Endothelial cell of umbilical vein (primary cell): ENCODE measurements around the gene BCAS3. TPM values are rescaled to one million over a fixed set of nuclear protein-coding genes. Genes with fewer than 3 reads are reported as not detected.

ENCODE experiments used
- BruUV-seq: library from RNA; stranded (reverse); fragments of 400-500 nt; replicated peaks from 2 replicates; lab custom pipeline; 2021; lab: Mats Ljungman, UMichigan
- CTCF ChIA-PET: fragments of 300-600, 350-600 bp; sonication (Branson Sonifier 250); formaldehyde crosslinking; loops from one replicate; lab custom pipeline; 2021; ENCODE audit warnings: antibody characterized with exemption, inconsistent platforms; lab: Charles Lee
- POLR2A ChIA-PET: fragments of 300-600, 350-600 bp; sonication (Branson Sonifier 250); formaldehyde crosslinking; loops from one replicate; lab custom pipeline; 2021; ENCODE audit warnings: antibody characterized with exemption, inconsistent platforms; lab: Charles Lee
- DNase-seq: peaks from one replicate; pipeline ENCODE4 v3.0.0-alpha.2; 2011; ENCODE audit warnings: low read depth, low spot score
- FAIRE-seq: peaks from 2 replicates; lab custom pipeline; 2011; peaks lifted over from hg19 to GRCh38; lab: Jason Lieb, UNC
- H2AFZ ChIP-seq: 2 replicates; pipeline ENCODE4 v1.6.0; 2012; ENCODE audit warnings: low read depth, low read length, control low read depth, inconsistent platforms
- H3K27ac ChIP-seq: 2 replicates; pipeline ENCODE4 v1.5.1; 2011; ENCODE audit warnings: low read depth, mild to moderate bottlenecking, control low read depth, low read length, moderate library complexity; ENCODE audit not compliant: insufficient read depth
- H3K27me3 ChIP-seq, 2 experiments: 2 replicates each; pipeline versions ENCODE4 v1.6.0 to v1.6.1; 2011; ENCODE audit warnings: low read length in 2 of 2, mixed read lengths in 1 of 2; ENCODE audit not compliant: control insufficient read depth in 2 of 2, insufficient read depth in 2 of 2
- H3K36me3 ChIP-seq, 2 experiments: 2 replicates in 1 of 2; 3 replicates in 1 of 2; pipeline ENCODE4 v1.5.1; 2011; ENCODE audit warnings: low read length in 2 of 2, mild to moderate bottlenecking in 1 of 2, moderate library complexity in 1 of 2; ENCODE audit not compliant: control insufficient read depth in 2 of 2, insufficient read depth in 2 of 2; ENCODE audit errors: extremely low read depth in 1 of 2
- H3K4me1 ChIP-seq: 3 replicates; pipeline ENCODE4 v1.5.1; 2011; ENCODE audit warnings: mild to moderate bottlenecking, low read length; ENCODE audit not compliant: control insufficient read depth, insufficient read depth; ENCODE audit errors: extremely low read depth
- H3K4me2 ChIP-seq: 2 replicates; pipeline ENCODE4 v1.6.1; 2011; ENCODE audit warnings: low read length, control low read depth, mixed read lengths; ENCODE audit not compliant: insufficient read depth
- H3K4me3 ChIP-seq, 3 experiments: fragments of 200-600 bp in 1 of 3; sonication (generic), shearing (Covaris generic) in 1 of 3; replicated peaks in 1 of 3; 2 replicates each; pipeline ENCODE4 v1.5.1; 2011 to 2016; ENCODE audit warnings: control low read depth in 3 of 3, low read length in 3 of 3, mild to moderate bottlenecking in 2 of 3, inconsistent platforms in 1 of 3, low read depth in 1 of 3, moderate library complexity in 1 of 3; ENCODE audit not compliant: insufficient read depth in 1 of 3
- H3K79me2 ChIP-seq: 2 replicates; pipeline ENCODE4 v1.6.0; 2012; ENCODE audit warnings: low read length, inconsistent platforms; ENCODE audit not compliant: control insufficient read depth, insufficient read depth
- H3K9ac ChIP-seq: replicated peaks from 2 replicates; pipeline ENCODE3; 2011; ENCODE audit warnings: low read length, control low read depth; ENCODE audit not compliant: insufficient read depth; ENCODE audit errors: extremely low read depth
- H3K9me1 ChIP-seq: replicated peaks from 3 replicates; pipeline ENCODE4 v1.6.0; 2011; ENCODE audit warnings: mild to moderate bottlenecking, low read length; ENCODE audit not compliant: control insufficient read depth, insufficient read depth; ENCODE audit errors: extremely low read depth
- H3K9me3 ChIP-seq: replicated peaks from 2 replicates; pipeline ENCODE4 v1.5.1; 2012; ENCODE audit warnings: low read length, inconsistent platforms; ENCODE audit not compliant: control insufficient read depth, insufficient read depth
- H4K20me1 ChIP-seq: replicated peaks from 2 replicates; pipeline ENCODE3; 2011; ENCODE audit warnings: mild to moderate bottlenecking, low read length; ENCODE audit not compliant: control insufficient read depth, insufficient read depth; ENCODE audit errors: extremely low read depth
- EZH2 ChIP-seq: IDR thresholded peaks from 2 replicates; pipeline ENCODE4 v1.6.1; 2012; ENCODE audit warnings: borderline replicate concordance, low read depth, mild to moderate bottlenecking, moderate library complexity, low read length, inconsistent platforms; ENCODE audit not compliant: severe bottlenecking
- FOS ChIP-seq: IDR thresholded peaks from 2 replicates; pipeline ENCODE4 v1.6.1; 2011; ENCODE audit warnings: mild to moderate bottlenecking, low read length, moderate library complexity, borderline replicate concordance; ENCODE audit not compliant: insufficient read depth
- GATA2 ChIP-seq: IDR thresholded peaks from 2 replicates; pipeline ENCODE4 v1.7.0; 2011; ENCODE audit warnings: low read depth, mild to moderate bottlenecking, moderate library complexity, mixed read lengths, low read length; ENCODE audit not compliant: insufficient read length, insufficient read depth
- JUN ChIP-seq: IDR thresholded peaks from 2 replicates; pipeline ENCODE4 v1.6.1; 2011; ENCODE audit warnings: borderline replicate concordance, low read depth; ENCODE audit not compliant: insufficient read length, insufficient read depth
- MYC ChIP-seq: IDR thresholded peaks from one replicate; pipeline ENCODE4 v1.6.1; 2011; ENCODE audit warnings: mild to moderate bottlenecking, low read depth, low read length
- POLR2A ChIP-seq: IDR thresholded peaks from 2 replicates; pipeline ENCODE4 v1.6.1; 2012; ENCODE audit warnings: low read depth, mild to moderate bottlenecking, control low read depth, low read length
- POLR2AphosphoS5 ChIP-seq: IDR thresholded peaks from 2 replicates; pipeline ENCODE4 v1.6.1; 2012; ENCODE audit warnings: low read depth, mild to moderate bottlenecking, control low read depth, low read length, moderate library complexity; ENCODE audit not compliant: insufficient read depth
- dilution Hi-C: fragments of 300-500 bp; cut with MboI; formaldehyde crosslinking; loops from one replicate; pipeline ENCODE4 v1.15.0; 2019; ENCODE audit warnings: low sequenced_read_pairs; ENCODE audit not compliant: extremely low pct_ligation_motif_present
- intact Hi-C: fragments of 100-400 bp; cut with micrococcal nuclease; formaldehyde crosslinking; loops from one replicate; pipeline ENCODE4 v1.10.0; 2022
- polyA plus RNA-seq, 4 experiments: library from polyadenylated mRNA; depleted of rRNA in 3 of 4; stranded (reverse) in 3 of 4; unstranded in 1 of 4; fragments of >200 nt; gene quantifications; 2 replicates each; pipeline versions ENCODE4 v1.2.1 to v1.2.3, GENCODE V29; 2011 to 2012; ENCODE audit warnings: missing spikeins in 1 of 4
- total RNA-seq: library from RNA; stranded (reverse); gene quantifications from 2 replicates; pipeline ENCODE4 v1.2.3, GENCODE V29; 2021
- TF ChIP-seq, protein P1 (sequence below), 2 donors: IDR thresholded peaks; 1 replicate in 1 of 2; 2 replicates in 1 of 2; pipeline ENCODE4 v1.5.1; 2011; ENCODE audit warnings: low read length in 2 of 2, mild to moderate bottlenecking in 2 of 2, moderate library complexity in 2 of 2, control low read depth in 1 of 2, inconsistent platforms in 1 of 2, low read depth in 1 of 2; ENCODE audit not compliant: insufficient read depth in 1 of 2; ENCODE audit errors: extremely low read depth in 1 of 2
- TF ChIP-seq, protein P2 (sequence below): IDR thresholded peaks from 2 replicates; pipeline ENCODE4 v1.6.1; 2011; ENCODE audit not compliant: insufficient read depth, insufficient read length

Gene BCAS3
- total and polyA plus RNA-seq, 2 donors (not counting 3 experiments of a cell fraction or from before 2014, with no cell fraction given) = 8.2 to 16.0 TPM

DNA sequence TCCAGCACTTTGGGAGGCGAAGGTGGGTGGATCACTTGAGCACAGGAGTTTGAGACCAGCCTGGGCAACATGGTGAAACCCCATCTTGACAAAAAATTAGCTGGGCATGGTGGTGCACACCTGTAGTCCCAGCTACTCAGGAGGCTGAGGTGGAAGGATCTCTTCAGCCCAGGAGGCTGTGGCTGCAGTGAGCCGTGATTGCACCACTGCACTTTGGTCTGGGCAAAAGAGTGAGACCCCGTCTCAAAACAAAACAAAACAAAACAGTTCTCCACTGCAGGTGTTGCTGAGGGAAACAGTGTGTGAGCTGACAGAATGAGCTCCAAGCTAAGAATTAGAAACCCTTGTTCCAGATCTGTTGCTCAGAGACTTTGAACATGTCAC is 686.8 kb downstream of the BCAS3 start:
- H3K4me1 ChIP-seq = no peaks in the 10 kb centered on the region
- no peak overlapping the region for H3K9ac ChIP-seq
- H3K36me3 ChIP-seq = no peaks in the 10 kb centered on the region
- peaks cover 4 to 15% of the 10 kb centered on the region in 2 experiments for H3K27me3 ChIP-seq
- no peak overlapping the region for H3K4me3 ChIP-seq
- no peaks in the 10 kb centered on the region for H3K9me3 ChIP-seq
- intact Hi-C loops = no loop called here
- BruUV-seq = no TSS peak
- ChIA-PET POLR2A (no interaction called here), CTCF (interaction anchor here (1.5 kb wide), 1 partner anchor 15 kb away, joined by 3 read pairs; no protein-coding TSS in a partner anchor)
- H2AFZ ChIP-seq = no peak overlapping the region
- no peak overlapping the region for H3K4me2 ChIP-seq
- dilution Hi-C loops = no loop called here
- DNase-seq (no peak), FAIRE-seq (no peak)
- no peaks in the 10 kb centered on the region for H4K20me1 ChIP-seq
- TF ChIP-seq POLR2A (no peak), GATA2 (no peak), EZH2 (no peak), JUN (no peak), FOS (no peak), MYC (no peak), POLR2AphosphoS5 (no peak)
- TF ChIP-seq, protein P1, sequence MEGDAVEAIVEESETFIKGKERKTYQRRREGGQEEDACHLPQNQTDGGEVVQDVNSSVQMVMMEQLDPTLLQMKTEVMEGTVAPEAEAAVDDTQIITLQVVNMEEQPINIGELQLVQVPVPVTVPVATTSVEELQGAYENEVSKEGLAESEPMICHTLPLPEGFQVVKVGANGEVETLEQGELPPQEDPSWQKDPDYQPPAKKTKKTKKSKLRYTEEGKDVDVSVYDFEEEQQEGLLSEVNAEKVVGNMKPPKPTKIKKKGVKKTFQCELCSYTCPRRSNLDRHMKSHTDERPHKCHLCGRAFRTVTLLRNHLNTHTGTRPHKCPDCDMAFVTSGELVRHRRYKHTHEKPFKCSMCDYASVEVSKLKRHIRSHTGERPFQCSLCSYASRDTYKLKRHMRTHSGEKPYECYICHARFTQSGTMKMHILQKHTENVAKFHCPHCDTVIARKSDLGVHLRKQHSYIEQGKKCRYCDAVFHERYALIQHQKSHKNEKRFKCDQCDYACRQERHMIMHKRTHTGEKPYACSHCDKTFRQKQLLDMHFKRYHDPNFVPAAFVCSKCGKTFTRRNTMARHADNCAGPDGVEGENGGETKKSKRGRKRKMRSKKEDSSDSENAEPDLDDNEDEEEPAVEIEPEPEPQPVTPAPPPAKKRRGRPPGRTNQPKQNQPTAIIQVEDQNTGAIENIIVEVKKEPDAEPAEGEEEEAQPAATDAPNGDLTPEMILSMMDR (IDR thresholded peaks at IDR 0.05; ENCODE audit: extremely low read depth in 1 of 2, insufficient read depth in 1 of 2, low read depth in 1 of 2, low read length in 2 of 2) = no peak
- TF ChIP-seq, protein P2, sequence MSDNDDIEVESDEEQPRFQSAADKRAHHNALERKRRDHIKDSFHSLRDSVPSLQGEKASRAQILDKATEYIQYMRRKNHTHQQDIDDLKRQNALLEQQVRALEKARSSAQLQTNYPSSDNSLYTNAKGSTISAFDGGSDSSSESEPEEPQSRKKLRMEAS = no peak
- no peaks in the 10 kb centered on the region for H3K79me2 ChIP-seq
- H3K27ac ChIP-seq = no peak overlapping the region
- H3K9me1 ChIP-seq = no peaks in the 10 kb centered on the region
